ENCODE measurements around the gene ZDHHC17.

GRCh38 chr12:76847260-76847659 lies 83.3 kb downstream of the ZDHHC17 start:
- TF ChIP-seq CTCF (IDR thresholded peaks at IDR 0.05; ENCODE audit: low read depth, low read length): no peak
- TF ChIP-seq MAX (IDR thresholded peaks at IDR 0.05; ENCODE audit: low read depth, low read length): no peak
